A549 (cell line): ENCODE results near the gene EIF5.

ENCODE experiments used
- CTCF ChIP-seq: fragments of >200 bp; sonication (Bioruptor Twin); formaldehyde crosslinking; IDR thresholded peaks from 3 replicates; pipeline ENCODE4 v1.5.1; 2016
- HDAC2 ChIP-seq: fragments of 200-600 bp; sonication (generic); IDR thresholded peaks from 2 replicates; pipeline ENCODE4 v1.6.1; 2016
- MYC ChIP-seq: IDR thresholded peaks from 2 replicates; pipeline ENCODE4 v1.6.1; 2012; ENCODE audit warnings: mild to moderate bottlenecking, inconsistent platforms, low read length, improper control_type of control experiment, borderline replicate concordance
- POLR2AphosphoS2 ChIP-seq: conservative IDR thresholded peaks from 2 replicates; pipeline ENCODE4 v1.6.1; 2012; ENCODE audit warnings: low read length, improper control_type of control experiment, inconsistent platforms
- RARB ChIP-seq: fragments of 250-450 bp; sonication (Bioruptor Pico); IDR thresholded peaks from 2 replicates; pipeline ENCODE4 v1.8.0; 2021; ENCODE audit warnings: mild to moderate bottlenecking, moderate library complexity
- RFX5 ChIP-seq: fragments of 450-650 bp; IDR thresholded peaks from 2 replicates; pipeline ENCODE4 v1.7.1; 2014; ENCODE audit warnings: antibody characterized with exemption, mild to moderate bottlenecking, moderate library complexity

GRCh38 chr14:103290494-103290893 lies 43.5 kb upstream of the EIF5 start:
- no peak for TF ChIP-seq RFX5
- no peak for TF ChIP-seq MYC
- TF ChIP-seq CTCF = no peak
- TF ChIP-seq RARB (CRISPR knock-in tag) = no peak
- TF ChIP-seq HDAC2 = no peak
- TF ChIP-seq POLR2AphosphoS2 = no peak
